PC-3 (cell line): ENCODE results near the gene DBF4B. TPM values are rescaled to one million over a fixed set of nuclear protein-coding genes. Genes with fewer than 3 reads are reported as not detected.
"Not testable (repeated sequence)": the region's sequence is repeated elsewhere in the genome, so short reads cannot be mapped to it uniquely, and the experiment has no call there.

Source experiments
- ATAC-seq: fragments of 200-7000 bp; cut with Tn5 transposase; 2 replicates; pipeline ENCODE4 v1.9.1; 2020; ENCODE audit warnings: mild to moderate bottlenecking, moderate library complexity
- BruUV-seq: library from RNA; stranded (reverse); fragments of 400-500 nt; replicated peaks from 2 replicates; lab custom pipeline; 2021; lab: Mats Ljungman, UMichigan
- CTCF ChIA-PET: fragments of 300-600 bp; sonication (Branson Sonifier 250); formaldehyde crosslinking; loops from one replicate; lab custom pipeline; 2022; ENCODE audit warnings: antibody characterized with exemption; lab: Charles Lee
- POLR2A ChIA-PET: fragments of 300-600 bp; sonication (Branson Sonifier 250); formaldehyde crosslinking; loops from one replicate; lab custom pipeline; 2022; ENCODE audit warnings: antibody characterized with exemption; ENCODE audit not compliant: unreplicated experiment; lab: Charles Lee
- DNase-seq: peaks from one replicate; pipeline ENCODE4 v3.0.0-alpha.2; 2015
- H2AFZ ChIP-seq: fragments of 300-600 bp; sonication (generic); 2 replicates; pipeline ENCODE4 v1.6.0; 2016; ENCODE audit warnings: antibody characterized with exemption, low read length
- H3F3A ChIP-seq: fragments of 300-600 bp; sonication (generic); one replicate; pipeline ENCODE4 v1.6.0; 2017; ENCODE audit warnings: antibody characterized with exemption, low read length, control low read depth, mild to moderate bottlenecking; ENCODE audit not compliant: unreplicated experiment
- H3K27ac ChIP-seq: fragments of 300-600 bp; sonication (generic); 2 replicates; pipeline ENCODE4 v1.5.1; 2016; ENCODE audit warnings: mild to moderate bottlenecking, low read length
- H3K27me3 ChIP-seq: fragments of 300-600 bp; sonication (generic); 2 replicates; pipeline ENCODE4 v1.6.1; 2016; ENCODE audit warnings: low read length, mixed read lengths
- H3K36me3 ChIP-seq: fragments of 300-600 bp; sonication (generic); 2 replicates; pipeline ENCODE4 v1.6.1; 2016; ENCODE audit warnings: low read depth, mixed run types, low read length, mixed read lengths
- H3K4me1 ChIP-seq: fragments of 300-600 bp; sonication (generic); 2 replicates; pipeline ENCODE4 v1.5.1; 2016; ENCODE audit warnings: low read length; ENCODE audit not compliant: insufficient read depth
- H3K4me2 ChIP-seq: fragments of 300-600 bp; sonication (generic); 2 replicates; pipeline ENCODE4 v1.6.0; 2016; ENCODE audit warnings: low read length
- H3K4me3 ChIP-seq: fragments of 300-600 bp; sonication (generic); 2 replicates; pipeline ENCODE4 v1.5.1; 2016; ENCODE audit warnings: mild to moderate bottlenecking, low read length, mixed read lengths
- H3K79me2 ChIP-seq: fragments of 300-600 bp; sonication (generic); 2 replicates; pipeline ENCODE4 v1.6.1; 2017; ENCODE audit warnings: low read length, mixed read lengths
- H3K9ac ChIP-seq: fragments of 300-600 bp; sonication (generic); 2 replicates; pipeline ENCODE4 v1.6.0; 2016; ENCODE audit warnings: mild to moderate bottlenecking, low read length
- H3K9me2 ChIP-seq: fragments of 300-600 bp; sonication (generic); replicated peaks from 2 replicates; pipeline ENCODE4 v1.6.1; 2016; ENCODE audit warnings: mixed run types, low read length, mixed read lengths
- H3K9me3 ChIP-seq: fragments of 300-600 bp; sonication (generic); 2 replicates; pipeline ENCODE4 v1.6.1; 2016; ENCODE audit warnings: low read length, mixed read lengths
- H4K20me1 ChIP-seq: fragments of 300-600 bp; sonication (generic); 2 replicates; pipeline ENCODE4 v1.6.1; 2016; ENCODE audit warnings: low read length, mixed read lengths
- CTCF ChIP-seq: fragments of 300-600 bp; sonication (generic); conservative IDR thresholded peaks from 2 replicates; pipeline ENCODE4 v1.5.1; 2017; ENCODE audit warnings: antibody characterized with exemption, low read depth, mild to moderate bottlenecking, low read length
- EZH2 ChIP-seq: fragments of 300-600 bp; sonication (generic); IDR thresholded peaks from one replicate; pipeline ENCODE4 v1.6.1; 2017; ENCODE audit warnings: antibody characterized with exemption, mild to moderate bottlenecking, low read length; ENCODE audit not compliant: unreplicated experiment
- EZH2phosphoT487 ChIP-seq: fragments of 300-600 bp; sonication (generic); IDR thresholded peaks from 2 replicates; pipeline ENCODE4 v1.6.1; 2018; ENCODE audit warnings: mild to moderate bottlenecking, antibody characterized with exemption, low read length, borderline replicate concordance
- intact Hi-C: fragments of 100-400 bp; cut with micrococcal nuclease; formaldehyde crosslinking; loops from 2 replicates; pipeline ENCODE4 v1.9.0; 2023
- total RNA-seq: library from RNA; depleted of rRNA; stranded (reverse); fragments of >200 nt; gene quantifications from 2 replicates; pipeline ENCODE4 v1.2.3, GENCODE V29; 2014

Gene DBF4B
- total RNA-seq, 1 experiment from 2014 or later, result 17.9 TPM

DNA sequence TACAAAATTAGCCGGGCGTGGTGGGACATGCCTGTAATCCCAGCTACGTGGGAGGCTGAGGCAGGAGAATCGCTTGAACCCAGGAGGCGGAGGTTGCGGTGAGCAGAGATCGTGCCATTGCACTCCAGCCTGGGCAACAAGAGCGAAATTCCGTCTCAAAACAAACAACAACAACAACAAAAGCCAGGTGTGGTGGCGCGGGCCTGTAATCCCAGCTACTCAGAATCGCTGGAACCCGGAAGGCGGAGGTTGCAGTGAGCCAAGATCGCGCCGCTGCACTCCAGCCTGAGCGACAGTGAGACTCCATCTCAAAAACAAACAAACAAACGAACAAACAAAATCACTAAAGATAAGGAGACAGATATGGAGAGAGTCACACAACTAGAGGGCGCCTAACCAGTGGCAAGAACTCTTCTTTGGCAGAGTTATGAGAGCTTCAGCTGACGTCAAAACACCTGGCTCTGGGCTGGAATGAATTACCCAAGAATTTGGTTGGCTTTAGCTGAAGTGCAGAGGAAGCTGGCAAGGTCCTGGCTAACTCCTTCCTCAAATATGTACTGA is 17.6 kb upstream of the DBF4B start:
- peak; percentile 55 for DNase-seq
- H3K4me3 ChIP-seq, H3K27ac ChIP-seq, ATAC-seq, H3K9ac ChIP-seq, H4K20me1 ChIP-seq, H3K27me3 ChIP-seq, H3K36me3 ChIP-seq, H3K4me1 ChIP-seq, H2AFZ ChIP-seq, H3F3A ChIP-seq, H3K9me3 ChIP-seq, H3K9me2 ChIP-seq, BruUV-seq, intact Hi-C loops: not testable (repeated sequence)
- TF ChIP-seq CTCF, result peak; percentile 59
- peak overlapping the region; percentile 87; the same call in 1 of the 2 replicates for H3K4me2 ChIP-seq
- ChIA-PET CTCF (interaction anchor here (0.6 kb wide), 1 partner anchor 179 kb away, joined by 7 read pairs; no protein-coding TSS in a partner anchor), POLR2A (interaction anchor here (0.6 to 0.9 kb wide), 3 partner anchors 17 to 208 kb away, joined by 3 to 8 read pairs (median 3); partner anchors contain the start of gene DBF4B)
- H3K79me2 ChIP-seq, result peaks cover 35% of the 10 kb centered on the region

DNA sequence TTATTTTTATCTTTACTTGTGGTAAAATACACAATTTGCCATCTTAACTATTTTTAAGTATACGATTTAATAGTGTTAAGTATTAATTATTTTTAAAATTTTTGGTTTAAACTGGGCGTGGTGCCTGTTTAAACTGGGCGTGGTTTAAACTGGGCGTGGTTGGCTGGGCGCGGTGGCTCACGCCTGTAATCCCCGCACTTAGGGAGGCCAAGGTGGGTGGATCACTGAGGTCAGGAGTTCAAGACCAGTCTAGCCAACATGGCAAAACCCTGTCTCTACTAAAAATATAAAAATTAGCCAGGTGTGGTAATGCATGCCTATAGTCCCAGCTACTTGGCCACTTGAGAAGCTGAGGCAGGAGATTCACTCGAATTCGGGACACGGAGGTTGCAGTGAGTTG is 14.9 kb upstream of the DBF4B start:
- Histone ChIP-seq H3K9ac (no peak overlapping the region), H3K4me1 (peaks cover 4% of the 10 kb centered on the region), H3K79me2 (peaks cover 11% of the 10 kb centered on the region), H3F3A (no peaks in the 10 kb centered on the region), H3K4me3 (no peak overlapping the region), H3K27ac (no peak overlapping the region), H3K4me2 (no peak overlapping the region), H3K9me3 (no peaks in the 10 kb centered on the region), H3K27me3 (no peaks in the 10 kb centered on the region), H3K36me3 (no peaks in the 10 kb centered on the region), H2AFZ (no peak overlapping the region), H3K9me2 (no peaks in the 10 kb centered on the region), H4K20me1 (no peaks in the 10 kb centered on the region)
- intact Hi-C loops, result no loop called here
- TF ChIP-seq EZH2, result no peak
- TF ChIP-seq CTCF, result no peak
- TF ChIP-seq EZH2phosphoT487, result no peak
- BruUV-seq, result no TSS peak
- no peak for ATAC-seq
- POLR2A ChIA-PET, result no interaction called here
- CTCF ChIA-PET, result no interaction called here
- DNase-seq, result no peak

GRCh38 chr17:44700288-44700687 is 8.2 kb upstream of the DBF4B start:
- H3K4me2 ChIP-seq, H3K79me2 ChIP-seq, DNase-seq, POLR2A ChIA-PET, CTCF ChIA-PET, H3K4me1 ChIP-seq, intact Hi-C loops, H3K27ac ChIP-seq, H3K9ac ChIP-seq, ATAC-seq, BruUV-seq, H2AFZ ChIP-seq, H3K4me3 ChIP-seq, H3K9me2 ChIP-seq, H3K27me3 ChIP-seq, H4K20me1 ChIP-seq, H3K36me3 ChIP-seq, H3K9me3 ChIP-seq, H3F3A ChIP-seq: not testable (repeated sequence)
